Astrocyte of the cerebellum (primary cell): ENCODE results near the gene RNF207.

Experiments
- DNase-seq: peaks from one replicate; pipeline ENCODE4 v3.0.0-alpha.2; 2011; ENCODE audit warnings: low read depth
- H3K4me3 ChIP-seq: 2 replicates; pipeline ENCODE4 v1.5.1; 2011; ENCODE audit warnings: mild to moderate bottlenecking, low read depth, low read length, moderate library complexity
- CTCF ChIP-seq: IDR thresholded peaks from 2 replicates; pipeline ENCODE4 v1.5.1; 2012; ENCODE audit warnings: low read length, low read depth, moderate library complexity, mild to moderate bottlenecking; ENCODE audit errors: missing control alignments
- in situ Hi-C: cut with HindIII; loops from 2 replicates; pipeline ENCODE4 v1.10.0; 2017; ENCODE audit warnings: low sequenced_read_pairs

RNF207 gene

GRCh38 chr1:6174621-6175410 is 31.1 kb upstream of the RNF207 start:
- TF ChIP-seq CTCF, result no peak
- in situ Hi-C loops, result no loop called here
- no peak for DNase-seq
- H3K4me3 ChIP-seq, result no peak overlapping the region

- TF ChIP-seq CTCF, result no peak
- H3K4me3 ChIP-seq, result no peak overlapping the region
- in situ Hi-C loops, result no loop called here
- no peak for DNase-seq
These were observed 30.5 kb upstream of the RNF207 start for GRCh38 chr1:6175411-6175828.

- TF ChIP-seq CTCF, result no peak
- in situ Hi-C loops, result no loop called here
- H3K4me3 ChIP-seq, result no peak overlapping the region
- no peak for DNase-seq
These were observed 29.1 kb upstream of the RNF207 start for GRCh38 chr1:6176779-6177178.

DNA sequence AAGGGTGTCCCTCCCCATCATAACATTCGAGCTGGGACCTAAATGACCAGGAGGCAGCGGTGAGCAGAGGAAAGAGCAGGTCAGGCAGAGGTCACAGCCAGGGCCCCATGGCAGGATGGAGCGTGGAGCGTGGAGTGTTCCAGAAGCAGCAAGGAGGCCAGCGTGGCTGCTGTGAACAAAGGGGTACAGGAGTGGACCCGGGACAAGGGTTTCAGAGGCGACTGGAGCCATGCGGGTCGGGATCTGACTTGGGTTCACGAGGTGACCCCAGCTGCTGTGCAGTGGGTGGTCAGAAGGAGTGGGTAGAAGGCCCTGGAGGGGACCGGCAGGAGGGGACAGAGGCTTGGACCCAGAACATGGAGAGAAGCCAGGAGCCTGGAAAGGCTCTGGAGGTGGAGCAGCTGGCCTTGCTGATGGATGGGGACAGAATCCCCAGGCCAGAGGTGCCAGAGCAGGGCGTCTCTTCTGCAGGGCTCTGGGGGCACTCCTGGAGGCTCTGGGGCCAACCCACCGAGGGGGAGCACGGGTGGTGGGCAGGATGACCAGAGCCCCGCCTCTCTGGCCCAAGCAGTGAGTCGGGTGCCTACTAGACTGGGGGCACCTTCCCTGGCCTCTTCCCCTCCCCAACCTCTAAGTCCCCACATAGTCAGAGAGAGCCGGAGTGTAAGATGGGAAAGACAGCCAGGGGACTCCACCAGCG is 28.1 kb upstream of the RNF207 start:
- no peak overlapping the region for H3K4me3 ChIP-seq
- in situ Hi-C loops, result no loop called here
- no peak for TF ChIP-seq CTCF
- no peak for DNase-seq

DNA sequence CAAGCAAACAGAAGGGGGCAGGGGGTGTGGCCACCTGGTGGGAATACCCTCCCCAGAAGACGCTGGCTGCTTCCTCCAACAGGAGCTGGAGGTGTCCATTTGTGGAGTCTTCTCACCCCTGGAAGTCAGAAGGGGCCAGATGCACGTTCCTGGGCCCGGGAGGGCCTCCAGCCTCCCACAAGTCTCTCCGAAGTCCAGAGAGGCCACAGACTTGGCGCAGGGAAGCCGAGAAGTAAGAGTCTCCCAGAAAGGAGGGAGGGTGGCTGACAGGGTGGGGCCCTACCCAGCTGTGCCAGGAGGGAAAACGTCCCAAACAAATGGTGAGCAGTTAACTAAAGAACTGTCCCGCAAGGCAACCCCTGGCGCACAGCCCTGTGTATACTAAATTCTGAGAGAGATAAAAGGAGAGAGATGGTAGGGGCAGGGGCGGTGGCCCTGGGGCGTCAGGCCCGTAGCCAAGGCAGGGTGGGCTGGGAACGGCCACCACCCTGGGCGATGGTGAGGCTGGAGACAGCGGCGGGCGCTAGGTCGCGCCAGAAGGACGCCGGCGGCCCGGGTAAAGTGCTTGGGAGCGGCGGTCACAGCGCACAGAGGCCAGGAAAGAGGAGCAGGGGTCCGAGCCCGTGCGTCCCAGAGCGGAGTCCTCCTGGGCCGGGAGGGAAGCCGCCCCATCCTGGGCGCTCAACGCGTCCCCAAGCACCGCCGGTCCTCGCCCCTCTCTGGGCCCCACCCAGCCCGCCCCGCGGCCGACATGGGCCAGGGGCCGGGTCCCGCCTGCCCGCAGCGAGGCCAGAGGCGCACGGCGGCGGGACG is 27.0 kb upstream of the RNF207 start:
- TF ChIP-seq CTCF, result no peak
- in situ Hi-C loops, result no loop called here
- no peak for DNase-seq
- H3K4me3 ChIP-seq, result no peak overlapping the region

DNA sequence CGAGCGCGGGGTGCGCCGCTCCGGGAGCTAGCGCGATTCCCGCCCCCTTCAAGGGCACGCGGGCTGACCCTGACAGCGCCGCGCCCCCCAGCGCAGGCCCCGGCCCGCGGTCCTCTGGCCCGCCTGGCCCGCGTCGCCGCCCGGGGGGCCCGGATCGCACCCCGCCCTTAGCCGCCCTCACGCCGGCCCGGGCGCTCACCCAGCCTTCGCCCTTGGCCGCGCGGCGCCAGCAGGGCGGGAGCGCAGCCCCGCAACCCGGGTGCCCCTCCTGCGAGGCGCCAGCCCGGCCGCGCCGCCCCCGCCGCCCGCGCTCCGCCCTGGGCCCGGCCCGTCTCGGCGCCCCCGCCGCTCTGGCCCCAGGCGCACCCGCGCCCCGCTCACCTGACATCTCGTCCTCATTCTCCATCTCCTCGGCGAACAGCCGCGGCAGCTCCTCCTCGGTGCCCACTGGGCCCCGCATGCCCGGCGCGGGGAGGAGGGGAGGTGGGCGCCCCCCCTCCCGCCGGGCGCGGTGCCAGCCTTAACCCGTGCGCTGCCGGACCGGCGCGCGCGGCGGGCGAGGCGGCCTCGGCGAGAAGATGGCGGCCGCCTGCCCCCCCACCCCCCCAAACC is 26.2 kb upstream of the RNF207 start:
- no peak overlapping the region for H3K4me3 ChIP-seq

More for the DNA sequence above, 26.2 kb upstream of the RNF207 start:
- TF ChIP-seq CTCF, result no peak
- DNase-seq, result no peak
- in situ Hi-C loops, result no loop called here
